Measurements from ENCODE around the gene TMEM190.

TMEM190 gene

DNA sequence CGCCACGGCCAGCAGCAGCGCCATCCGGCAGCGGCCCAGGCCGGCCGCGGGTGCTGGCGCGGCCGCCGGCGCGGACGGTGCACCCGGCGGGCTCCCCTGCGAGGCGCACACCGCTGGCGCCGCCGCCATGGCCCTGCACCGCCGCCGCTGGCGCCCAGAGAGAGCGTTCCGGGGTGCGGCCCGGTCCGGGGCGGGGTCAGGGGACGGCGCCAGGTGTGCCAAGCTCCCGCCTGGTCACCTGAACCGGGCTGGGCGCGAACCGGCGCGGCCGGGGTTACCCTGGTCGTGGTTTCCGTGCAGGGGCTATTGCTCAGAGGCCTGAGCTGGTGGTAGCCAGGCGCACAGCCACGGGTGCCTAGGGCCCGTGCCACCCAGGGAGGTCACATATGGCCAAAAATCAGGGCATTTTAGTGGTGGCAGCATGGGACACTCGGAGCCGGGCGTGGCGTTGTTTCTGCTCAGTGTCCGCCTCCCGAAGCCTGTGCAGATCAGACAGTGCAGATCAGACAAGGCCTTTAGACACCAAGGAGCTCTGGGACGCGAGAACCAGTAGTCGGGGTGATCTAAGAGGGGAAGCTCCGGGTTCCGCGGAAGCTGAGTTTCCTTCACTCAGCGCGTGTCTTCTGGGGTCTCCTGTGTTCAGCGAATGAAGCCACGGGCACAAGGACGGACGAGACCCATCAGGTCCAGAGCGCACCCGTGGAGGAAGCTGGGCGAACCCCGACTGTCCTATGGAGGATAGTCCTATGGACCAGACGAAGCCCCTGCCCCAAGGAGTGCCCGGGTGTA, 7.7 kb downstream of the TMEM190 start, which contains the start of gene TMEM238:
Gene TMEM238 (minus strand): TSS at position 162 of the 789 bp plus-strand sequence. CDS start 33 bp downstream, at position 129.
- Histone ChIP-seq H3K27ac (ENCODE audit: insufficient read depth, low read length, poor library complexity, severe bottlenecking) (peak within 1 kb of the TSS; percentile 91), H3K4me1 (ENCODE audit: control insufficient read depth, insufficient read depth, low read length, poor library complexity, severe bottlenecking) (peaks cover 47% of the 10 kb centered on the region), H3K36me3 (ENCODE audit: control insufficient read depth, insufficient read depth, low read length) (peaks cover 26% of the 10 kb centered on the region), H3K4me3 (ENCODE audit: insufficient read depth, low read depth, low read length, poor library complexity, severe bottlenecking) (peak within 1 kb of the TSS; percentile 79), H3K9me3 (ENCODE audit: control insufficient read depth, low read length) (no peaks in the 10 kb centered on the region), H3K27me3 (replicated peaks; ENCODE audit: control insufficient read depth, insufficient read depth, low read length, poor library complexity, severe bottlenecking) (no peaks in the 10 kb centered on the region)
- peak in 2 of 3 donors; percentile 20 to 25 for DNase-seq

DNA sequence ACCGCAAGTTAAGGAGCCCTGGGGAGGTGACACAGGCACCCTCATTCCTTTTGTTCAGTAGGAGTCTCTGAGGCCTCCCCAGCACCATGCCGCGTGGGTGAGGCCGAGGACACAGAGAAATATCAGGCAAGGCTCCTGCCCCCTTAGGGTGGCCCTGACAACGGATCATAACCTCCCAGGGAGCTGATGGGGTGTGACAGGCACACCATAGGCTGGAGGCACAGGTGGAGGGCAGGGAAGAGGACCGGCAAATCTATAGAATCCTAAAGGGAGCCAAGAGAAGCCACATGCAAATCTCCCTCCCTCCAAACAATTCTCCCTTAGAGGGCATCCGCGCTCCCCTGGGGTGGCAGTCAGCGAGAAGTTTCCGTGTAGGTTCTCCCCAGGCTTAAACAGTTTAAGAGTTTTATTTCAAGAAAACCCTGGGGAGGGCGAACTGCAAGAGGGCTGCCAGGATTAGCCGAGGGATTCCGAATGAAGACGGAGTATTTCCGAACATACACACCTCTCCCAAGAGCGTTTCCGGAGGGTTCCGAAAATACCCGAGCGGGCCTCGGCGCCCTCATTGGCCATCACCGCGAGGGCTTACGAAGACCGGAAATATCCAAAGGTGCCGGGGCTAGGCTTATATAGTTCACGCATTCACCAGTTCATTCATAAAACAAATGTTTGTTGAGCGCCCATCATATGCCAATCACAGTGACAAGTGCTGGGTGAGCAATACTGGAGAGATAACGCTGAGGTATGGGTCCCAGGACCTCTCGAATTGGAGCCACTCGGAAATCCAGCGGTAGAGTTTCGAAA, 8.5 kb downstream of the TMEM190 start:
- Histone ChIP-seq H3K9me3 (ENCODE audit: control insufficient read depth, low read length) (no peaks in the 10 kb centered on the region), H3K36me3 (ENCODE audit: control insufficient read depth, insufficient read depth, low read length) (peaks cover 34% of the 10 kb centered on the region), H3K27ac (ENCODE audit: insufficient read depth, low read length, poor library complexity, severe bottlenecking) (peak overlapping the region; percentile 91), H3K27me3 (replicated peaks; ENCODE audit: control insufficient read depth, insufficient read depth, low read length, poor library complexity, severe bottlenecking) (no peaks in the 10 kb centered on the region), H3K4me1 (ENCODE audit: control insufficient read depth, insufficient read depth, low read length, poor library complexity, severe bottlenecking) (peaks cover 50% of the 10 kb centered on the region), H3K4me3 (ENCODE audit: insufficient read depth, low read depth, low read length, poor library complexity, severe bottlenecking) (peak overlapping the region; percentile 79)
- DNase-seq: peak; percentile 76 to 95 (median 92)

DNA sequence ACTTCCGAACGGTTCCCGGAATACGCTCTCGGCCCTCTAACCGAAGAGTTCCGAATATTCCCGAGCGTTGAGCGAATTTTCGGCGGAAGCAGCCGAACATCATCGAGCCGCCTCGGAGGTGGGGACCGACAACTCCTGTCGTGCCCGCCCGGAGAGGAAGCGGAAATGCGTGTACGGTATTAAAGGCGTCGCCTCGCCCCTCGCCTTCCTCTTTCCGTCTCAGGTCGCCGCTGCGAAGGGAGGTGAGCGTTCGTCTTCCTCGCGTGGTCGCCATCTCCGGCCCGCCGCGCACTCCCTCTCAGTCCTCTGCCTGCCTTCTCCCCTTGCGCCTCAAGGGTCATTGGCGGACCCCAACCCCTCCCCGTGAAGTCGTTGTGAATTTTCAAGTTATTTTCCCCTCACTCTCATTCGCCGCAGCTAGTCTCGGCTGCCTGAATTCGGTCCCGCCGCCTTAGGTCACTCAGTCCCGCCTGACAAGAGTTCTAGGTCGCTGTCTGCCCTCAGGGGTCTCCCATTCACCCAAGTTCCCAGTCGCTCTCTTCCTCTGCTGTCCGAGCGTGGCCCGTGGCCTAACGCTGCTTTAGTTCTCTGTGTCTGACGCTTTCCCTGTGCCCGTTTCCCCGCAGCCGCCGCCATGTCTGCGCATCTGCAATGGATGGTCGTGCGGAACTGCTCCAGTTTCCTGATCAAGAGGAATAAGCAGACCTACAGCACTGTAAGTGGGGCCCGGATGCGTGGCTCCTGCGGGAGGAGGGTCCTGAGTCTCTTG, 9.3 kb downstream of the TMEM190 start, which contains the start of gene RPL28:
Gene RPL28 (plus strand): TSS at position 209 of the 769 bp plus-strand sequence. CDS start 426 bp downstream, at position 635.
- H3K4me3 ChIP-seq (ENCODE audit: insufficient read depth, low read depth, low read length, poor library complexity, severe bottlenecking): peak within 1 kb of the TSS; percentile 79
- H3K4me1 ChIP-seq (ENCODE audit: control insufficient read depth, insufficient read depth, low read length, poor library complexity, severe bottlenecking): peaks cover 50% of the 10 kb centered on the region
- DNase-seq: peak; percentile 96 to 99 (median 97)
- peaks cover 42% of the 10 kb centered on the region for H3K36me3 ChIP-seq (ENCODE audit: control insufficient read depth, insufficient read depth, low read length)
- peak within 1 kb of the TSS; percentile 91 for H3K27ac ChIP-seq (ENCODE audit: insufficient read depth, low read length, poor library complexity, severe bottlenecking)
- H3K9me3 ChIP-seq (ENCODE audit: control insufficient read depth, low read length): no peaks in the 10 kb centered on the region
- no peaks in the 10 kb centered on the region for H3K27me3 ChIP-seq (replicated peaks; ENCODE audit: control insufficient read depth, insufficient read depth, low read length, poor library complexity, severe bottlenecking)

DNA sequence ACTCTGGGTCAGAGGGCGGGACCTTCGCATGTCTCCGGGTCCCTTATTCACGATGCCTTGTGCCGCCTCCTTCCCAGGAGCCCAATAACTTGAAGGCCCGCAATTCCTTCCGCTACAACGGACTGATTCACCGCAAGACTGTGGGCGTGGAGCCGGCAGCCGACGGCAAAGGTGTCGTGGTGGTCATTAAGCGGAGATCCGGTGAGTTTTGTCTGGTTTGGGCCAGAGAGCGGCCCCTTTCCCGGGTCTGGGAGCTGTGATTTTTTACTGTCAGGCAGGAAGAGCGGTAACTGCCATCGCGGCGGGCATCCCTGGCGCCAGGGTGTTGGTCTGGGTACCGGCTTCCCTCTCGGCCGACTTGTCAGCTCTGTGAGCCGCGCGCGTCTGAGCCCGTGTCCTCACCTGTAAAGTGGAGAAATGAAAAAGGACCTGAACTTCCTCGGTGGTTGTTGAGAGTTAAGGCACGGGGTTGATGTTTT, 9.9 kb downstream of the TMEM190 start:
- Histone ChIP-seq H3K36me3 (ENCODE audit: control insufficient read depth, insufficient read depth, low read length) (peaks cover 46% of the 10 kb centered on the region), H3K4me3 (ENCODE audit: insufficient read depth, low read depth, low read length, poor library complexity, severe bottlenecking) (peak overlapping the region; percentile 79), H3K9me3 (ENCODE audit: control insufficient read depth, low read length) (no peaks in the 10 kb centered on the region), H3K27me3 (replicated peaks; ENCODE audit: control insufficient read depth, insufficient read depth, low read length, poor library complexity, severe bottlenecking) (no peaks in the 10 kb centered on the region), H3K27ac (ENCODE audit: insufficient read depth, low read length, poor library complexity, severe bottlenecking) (peak overlapping the region; percentile 91), H3K4me1 (ENCODE audit: control insufficient read depth, insufficient read depth, low read length, poor library complexity, severe bottlenecking) (peaks cover 50% of the 10 kb centered on the region)
- peak in 2 of 3 donors; percentile 9 to 29 for DNase-seq

DNA sequence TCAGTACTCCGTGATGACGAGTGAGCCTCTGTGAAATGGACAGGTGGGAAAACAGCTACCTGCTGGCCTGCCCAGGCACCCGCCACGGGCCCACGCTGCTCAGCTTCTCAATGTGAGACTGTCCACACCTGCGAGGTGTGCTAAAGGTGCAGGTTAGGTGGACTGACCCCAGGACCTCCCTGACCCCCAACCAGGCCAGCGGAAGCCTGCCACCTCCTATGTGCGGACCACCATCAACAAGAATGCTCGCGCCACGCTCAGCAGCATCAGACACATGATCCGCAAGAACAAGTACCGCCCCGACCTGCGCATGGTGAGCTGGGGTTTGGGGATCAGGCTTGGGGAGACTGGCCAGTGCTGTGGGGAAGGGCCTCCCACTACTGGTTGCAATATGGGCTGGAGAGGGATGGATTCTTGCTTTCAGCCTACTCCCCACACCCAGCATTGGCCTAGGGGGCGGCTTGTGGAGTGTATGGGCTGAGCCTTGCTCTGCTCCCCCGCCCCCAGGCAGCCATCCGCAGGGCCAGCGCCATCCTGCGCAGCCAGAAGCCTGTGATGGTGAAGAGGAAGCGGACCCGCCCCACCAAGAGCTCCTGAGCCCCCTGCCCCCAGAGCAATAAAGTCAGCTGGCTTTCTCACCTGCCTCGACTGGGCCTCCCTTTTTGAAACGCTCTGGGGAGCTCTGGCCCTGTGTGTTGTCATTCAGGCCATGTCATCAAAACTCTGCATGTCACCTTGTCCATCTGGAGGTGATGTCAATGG, 11.3 kb downstream of the TMEM190 start:
- peaks cover 47% of the 10 kb centered on the region for H3K4me1 ChIP-seq (ENCODE audit: control insufficient read depth, insufficient read depth, low read length, poor library complexity, severe bottlenecking)
- peak overlapping the region; percentile 91 for H3K27ac ChIP-seq (ENCODE audit: insufficient read depth, low read length, poor library complexity, severe bottlenecking)
- DNase-seq: no peak
- no peaks in the 10 kb centered on the region for H3K9me3 ChIP-seq (ENCODE audit: control insufficient read depth, low read length)
- H3K27me3 ChIP-seq (replicated peaks; ENCODE audit: control insufficient read depth, insufficient read depth, low read length, poor library complexity, severe bottlenecking): no peaks in the 10 kb centered on the region
- H3K36me3 ChIP-seq (ENCODE audit: control insufficient read depth, insufficient read depth, low read length): peaks cover 47% of the 10 kb centered on the region
- no peak overlapping the region for H3K4me3 ChIP-seq (ENCODE audit: insufficient read depth, low read depth, low read length, poor library complexity, severe bottlenecking)

DNA sequence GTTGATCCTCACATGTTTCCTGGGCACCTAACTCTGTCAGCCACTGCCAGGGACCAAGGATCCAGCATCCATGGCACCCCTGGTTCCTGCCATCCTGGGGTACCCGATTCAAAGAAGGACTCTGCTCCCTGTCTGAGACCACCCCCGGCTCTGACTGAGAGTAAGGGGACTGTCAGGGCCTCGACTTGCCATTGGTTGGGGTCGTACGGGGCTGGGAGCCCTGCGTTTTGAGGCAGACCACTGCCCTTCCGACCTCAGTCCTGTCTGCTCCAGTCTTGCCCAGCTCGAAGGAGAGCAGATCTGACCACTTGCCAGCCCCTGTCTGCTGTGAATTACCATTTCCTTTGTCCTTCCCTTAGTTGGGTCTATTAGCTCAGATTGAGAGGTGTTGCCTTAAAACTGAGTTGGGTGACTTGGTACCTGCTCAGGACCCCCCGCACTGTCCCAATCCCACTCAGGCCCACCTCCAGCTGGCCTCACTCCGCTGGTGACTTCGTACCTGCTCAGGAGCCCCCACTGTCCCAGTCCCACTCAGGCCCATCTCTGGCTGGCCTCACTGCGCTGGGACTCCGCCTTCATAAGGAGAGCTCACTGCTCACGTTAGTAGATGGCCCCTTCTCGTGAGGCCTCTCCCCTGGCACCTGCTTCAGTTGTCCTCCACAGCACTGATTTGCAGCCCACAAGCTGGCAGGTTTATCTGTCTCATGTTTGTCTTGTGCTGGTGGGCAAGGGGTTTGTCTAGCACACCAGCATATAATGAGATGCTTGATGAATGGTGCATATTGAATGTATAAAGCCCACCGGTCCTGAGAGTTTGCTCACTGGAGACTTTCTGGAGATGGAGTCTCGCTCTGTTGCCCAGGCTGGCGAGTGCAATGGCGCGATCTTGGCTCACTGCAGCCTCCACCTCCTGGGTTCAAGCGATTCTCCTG, 13.0 kb downstream of the TMEM190 start:
- Histone ChIP-seq H3K4me1 (ENCODE audit: control insufficient read depth, insufficient read depth, low read length, poor library complexity, severe bottlenecking) (peaks cover 36% of the 10 kb centered on the region), H3K27me3 (replicated peaks; ENCODE audit: control insufficient read depth, insufficient read depth, low read length, poor library complexity, severe bottlenecking) (no peaks in the 10 kb centered on the region), H3K4me3 (ENCODE audit: insufficient read depth, low read depth, low read length, poor library complexity, severe bottlenecking) (no peak overlapping the region), H3K36me3 (ENCODE audit: control insufficient read depth, insufficient read depth, low read length) (peaks cover 47% of the 10 kb centered on the region), H3K27ac (ENCODE audit: insufficient read depth, low read length, poor library complexity, severe bottlenecking) (no peak overlapping the region), H3K9me3 (ENCODE audit: control insufficient read depth, low read length) (no peaks in the 10 kb centered on the region)
- no peak for DNase-seq

DNA sequence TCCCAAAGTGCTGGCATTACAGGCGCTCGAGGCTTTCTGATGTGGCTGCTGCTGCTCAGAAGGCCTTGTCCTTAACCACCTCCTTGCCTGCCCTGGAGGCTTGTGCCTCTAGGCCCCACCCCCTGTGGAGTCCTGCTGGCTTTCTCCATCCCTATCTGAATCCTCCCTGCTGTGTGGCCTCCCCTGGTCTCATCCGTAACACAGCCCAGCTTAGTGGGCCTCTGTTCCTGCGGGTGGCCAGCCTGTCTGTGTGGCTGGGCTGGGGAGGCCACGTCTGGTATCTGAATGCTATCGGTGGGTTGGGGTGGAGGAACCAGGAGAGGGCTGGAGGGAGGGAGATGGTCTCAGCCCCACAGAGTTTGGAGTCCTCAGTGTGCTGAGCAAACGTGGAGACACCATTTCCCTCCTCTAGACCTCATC, 13.8 kb downstream of the TMEM190 start:
- DNase-seq: no peak
- no peaks in the 10 kb centered on the region for H3K9me3 ChIP-seq (ENCODE audit: control insufficient read depth, low read length)
- H3K27ac ChIP-seq (ENCODE audit: insufficient read depth, low read length, poor library complexity, severe bottlenecking): no peak overlapping the region
- H3K36me3 ChIP-seq (ENCODE audit: control insufficient read depth, insufficient read depth, low read length): peaks cover 47% of the 10 kb centered on the region
- H3K27me3 ChIP-seq (replicated peaks; ENCODE audit: control insufficient read depth, insufficient read depth, low read length, poor library complexity, severe bottlenecking): no peaks in the 10 kb centered on the region
- H3K4me3 ChIP-seq (ENCODE audit: insufficient read depth, low read depth, low read length, poor library complexity, severe bottlenecking): no peak overlapping the region
- H3K4me1 ChIP-seq (ENCODE audit: control insufficient read depth, insufficient read depth, low read length, poor library complexity, severe bottlenecking): peaks cover 31% of the 10 kb centered on the region

DNA sequence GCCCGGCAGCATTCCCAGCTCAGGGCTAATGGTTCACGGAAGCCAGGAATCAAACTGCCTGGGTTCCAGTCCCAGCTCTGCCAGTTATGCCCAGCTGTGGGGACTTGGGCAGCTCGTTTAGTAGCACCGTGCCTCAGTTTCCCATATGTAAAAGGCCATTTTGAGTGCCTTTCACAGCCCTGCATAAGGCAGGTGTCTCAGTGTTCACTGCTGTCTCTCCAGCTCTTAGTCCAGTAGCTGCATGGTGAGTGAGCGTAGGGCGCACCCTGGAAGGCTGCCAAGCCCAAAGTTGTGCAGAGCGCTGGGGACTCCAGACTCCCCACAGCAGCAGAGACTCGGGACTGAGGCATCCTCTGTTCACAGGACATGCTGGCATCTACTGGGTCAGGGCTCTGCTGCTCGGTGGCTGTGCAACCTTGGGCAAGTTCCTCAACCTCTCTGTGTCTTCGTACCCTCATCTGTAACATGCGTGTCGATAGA, 14.6 kb downstream of the TMEM190 start:
- H3K27me3 ChIP-seq (replicated peaks; ENCODE audit: control insufficient read depth, insufficient read depth, low read length, poor library complexity, severe bottlenecking): no peaks in the 10 kb centered on the region
- H3K4me1 ChIP-seq (ENCODE audit: control insufficient read depth, insufficient read depth, low read length, poor library complexity, severe bottlenecking): peaks cover 29% of the 10 kb centered on the region
- no peaks in the 10 kb centered on the region for H3K9me3 ChIP-seq (ENCODE audit: control insufficient read depth, low read length)
- H3K36me3 ChIP-seq (ENCODE audit: control insufficient read depth, insufficient read depth, low read length): peaks cover 47% of the 10 kb centered on the region
- no peak for DNase-seq
- no peak overlapping the region for H3K27ac ChIP-seq (ENCODE audit: insufficient read depth, low read length, poor library complexity, severe bottlenecking)
- H3K4me3 ChIP-seq (ENCODE audit: insufficient read depth, low read depth, low read length, poor library complexity, severe bottlenecking): no peak overlapping the region
